ENCODE data around the gene PACRG. TPM values are rescaled to one million over a fixed set of nuclear protein-coding genes. Genes with fewer than 3 reads are reported as not detected.

The PACRG gene
- total RNA-seq, 2 donors from 2014 or later = 2.9 to 63.8 TPM

DNA sequence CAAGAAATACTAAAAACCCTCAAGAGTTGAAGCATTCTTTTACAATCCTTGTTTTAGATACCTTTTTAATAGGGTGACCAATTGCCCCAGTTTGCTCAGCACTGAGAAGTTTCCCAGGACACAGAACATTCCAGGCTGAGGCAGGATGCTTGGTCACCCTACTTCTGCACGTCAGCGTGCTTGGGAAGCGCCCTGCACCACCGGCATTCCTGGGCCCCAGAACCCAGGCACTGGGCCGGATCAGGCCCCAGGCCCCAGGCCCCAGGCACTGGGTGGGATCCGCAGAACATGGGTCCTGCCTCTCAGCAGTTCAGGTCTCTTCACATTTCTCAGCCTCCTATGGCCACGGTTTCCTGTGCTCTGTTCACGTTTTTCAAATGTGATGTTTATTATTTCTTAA, 472.9 kb downstream of the PACRG start:
- H3K27ac ChIP-seq = no peak overlapping the region
- WGBS = 94% methylated on average over 8 of the region's 8 CpGs
- no peak overlapping the region for H3K4me3 ChIP-seq
- TF ChIP-seq, protein P1, sequence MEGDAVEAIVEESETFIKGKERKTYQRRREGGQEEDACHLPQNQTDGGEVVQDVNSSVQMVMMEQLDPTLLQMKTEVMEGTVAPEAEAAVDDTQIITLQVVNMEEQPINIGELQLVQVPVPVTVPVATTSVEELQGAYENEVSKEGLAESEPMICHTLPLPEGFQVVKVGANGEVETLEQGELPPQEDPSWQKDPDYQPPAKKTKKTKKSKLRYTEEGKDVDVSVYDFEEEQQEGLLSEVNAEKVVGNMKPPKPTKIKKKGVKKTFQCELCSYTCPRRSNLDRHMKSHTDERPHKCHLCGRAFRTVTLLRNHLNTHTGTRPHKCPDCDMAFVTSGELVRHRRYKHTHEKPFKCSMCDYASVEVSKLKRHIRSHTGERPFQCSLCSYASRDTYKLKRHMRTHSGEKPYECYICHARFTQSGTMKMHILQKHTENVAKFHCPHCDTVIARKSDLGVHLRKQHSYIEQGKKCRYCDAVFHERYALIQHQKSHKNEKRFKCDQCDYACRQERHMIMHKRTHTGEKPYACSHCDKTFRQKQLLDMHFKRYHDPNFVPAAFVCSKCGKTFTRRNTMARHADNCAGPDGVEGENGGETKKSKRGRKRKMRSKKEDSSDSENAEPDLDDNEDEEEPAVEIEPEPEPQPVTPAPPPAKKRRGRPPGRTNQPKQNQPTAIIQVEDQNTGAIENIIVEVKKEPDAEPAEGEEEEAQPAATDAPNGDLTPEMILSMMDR (IDR thresholded peaks at IDR 0.05) = no peak
- TF ChIP-seq POLR2AphosphoS5 (IDR thresholded peaks at IDR 0.05) (no peak), POLR2A (IDR thresholded peaks at IDR 0.05) (no peak)
- H3K4me1 ChIP-seq (replicated peaks) = no peaks in the 10 kb centered on the region
- no peaks in the 10 kb centered on the region for H3K9me3 ChIP-seq
- DNase-seq (ENCODE audit: low spot score) = no peak
- intact Hi-C loops (cut with DNase I) = no loop called here
- no peaks in the 10 kb centered on the region for H3K27me3 ChIP-seq (replicated peaks; ENCODE audit: insufficient read depth)
- H3K36me3 ChIP-seq = no peaks in the 10 kb centered on the region

DNA sequence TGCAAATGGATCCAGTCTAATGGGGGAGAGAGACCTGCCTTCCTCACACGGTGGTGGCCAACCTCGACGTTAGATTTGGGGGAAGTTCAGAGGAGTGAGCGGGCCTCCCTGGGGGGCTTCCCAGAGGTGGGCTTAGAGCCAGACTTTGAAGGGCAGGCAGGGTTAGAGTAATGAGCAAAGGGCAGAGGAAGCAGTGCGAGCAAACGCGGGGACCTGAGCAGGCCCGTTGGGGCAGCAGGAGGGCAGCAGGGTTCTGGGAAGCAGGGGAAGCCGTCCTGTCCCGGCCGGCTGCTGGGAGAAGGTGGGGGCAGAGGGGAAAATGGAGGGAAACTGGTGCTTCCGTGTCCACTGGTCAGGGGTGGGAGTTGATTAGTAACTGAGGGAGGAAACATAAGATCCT, 474.1 kb downstream of the PACRG start:
- no peaks in the 10 kb centered on the region for H3K36me3 ChIP-seq
- no peaks in the 10 kb centered on the region for H3K27me3 ChIP-seq (replicated peaks; ENCODE audit: insufficient read depth)
- TF ChIP-seq, protein P1 (IDR thresholded peaks at IDR 0.05) = no peak
- TF ChIP-seq POLR2AphosphoS5 (IDR thresholded peaks at IDR 0.05) (no peak), POLR2A (IDR thresholded peaks at IDR 0.05) (no peak)
- no peaks in the 10 kb centered on the region for H3K9me3 ChIP-seq
- no peak overlapping the region for H3K27ac ChIP-seq
- H3K4me3 ChIP-seq = no peak overlapping the region
- 86% methylated on average over 12 of the region's 12 CpGs for WGBS
- DNase-seq (ENCODE audit: low spot score) = no peak
- intact Hi-C loops (cut with DNase I) = no loop called here
- H3K4me1 ChIP-seq (replicated peaks) = no peaks in the 10 kb centered on the region

DNA sequence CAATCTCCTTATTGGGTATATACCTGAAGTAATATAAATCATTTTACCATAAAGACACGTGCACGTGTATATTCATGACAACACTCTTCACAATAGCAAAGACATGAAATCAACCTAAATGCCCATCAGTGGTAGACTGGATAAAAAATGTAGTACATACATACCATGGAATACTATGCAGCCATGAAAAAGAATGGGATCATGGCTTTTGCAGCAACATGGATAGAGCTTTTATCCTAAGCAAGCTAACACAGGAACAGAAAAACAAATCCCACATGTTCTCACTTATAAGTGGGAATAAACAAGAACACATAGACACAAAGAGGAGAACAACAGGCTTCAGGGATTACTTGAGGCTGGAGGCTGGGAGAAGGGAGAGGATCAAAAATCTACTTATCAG, 478.4 kb downstream of the PACRG start:
- DNase-seq (ENCODE audit: low spot score) = no peak
- intact Hi-C loops (cut with DNase I) = no loop called here
- Histone ChIP-seq H3K36me3 (no peaks in the 10 kb centered on the region), H3K4me1 (replicated peaks) (no peaks in the 10 kb centered on the region), H3K27me3 (replicated peaks; ENCODE audit: insufficient read depth) (no peaks in the 10 kb centered on the region), H3K27ac (no peak overlapping the region), H3K4me3 (no peak overlapping the region), H3K9me3 (no peaks in the 10 kb centered on the region)
- 98% methylated on average over 2 of the region's 2 CpGs for WGBS
- TF ChIP-seq, protein P1 (IDR thresholded peaks at IDR 0.05) = no peak
- TF ChIP-seq POLR2AphosphoS5 (IDR thresholded peaks at IDR 0.05) (no peak), POLR2A (IDR thresholded peaks at IDR 0.05) (no peak)

DNA sequence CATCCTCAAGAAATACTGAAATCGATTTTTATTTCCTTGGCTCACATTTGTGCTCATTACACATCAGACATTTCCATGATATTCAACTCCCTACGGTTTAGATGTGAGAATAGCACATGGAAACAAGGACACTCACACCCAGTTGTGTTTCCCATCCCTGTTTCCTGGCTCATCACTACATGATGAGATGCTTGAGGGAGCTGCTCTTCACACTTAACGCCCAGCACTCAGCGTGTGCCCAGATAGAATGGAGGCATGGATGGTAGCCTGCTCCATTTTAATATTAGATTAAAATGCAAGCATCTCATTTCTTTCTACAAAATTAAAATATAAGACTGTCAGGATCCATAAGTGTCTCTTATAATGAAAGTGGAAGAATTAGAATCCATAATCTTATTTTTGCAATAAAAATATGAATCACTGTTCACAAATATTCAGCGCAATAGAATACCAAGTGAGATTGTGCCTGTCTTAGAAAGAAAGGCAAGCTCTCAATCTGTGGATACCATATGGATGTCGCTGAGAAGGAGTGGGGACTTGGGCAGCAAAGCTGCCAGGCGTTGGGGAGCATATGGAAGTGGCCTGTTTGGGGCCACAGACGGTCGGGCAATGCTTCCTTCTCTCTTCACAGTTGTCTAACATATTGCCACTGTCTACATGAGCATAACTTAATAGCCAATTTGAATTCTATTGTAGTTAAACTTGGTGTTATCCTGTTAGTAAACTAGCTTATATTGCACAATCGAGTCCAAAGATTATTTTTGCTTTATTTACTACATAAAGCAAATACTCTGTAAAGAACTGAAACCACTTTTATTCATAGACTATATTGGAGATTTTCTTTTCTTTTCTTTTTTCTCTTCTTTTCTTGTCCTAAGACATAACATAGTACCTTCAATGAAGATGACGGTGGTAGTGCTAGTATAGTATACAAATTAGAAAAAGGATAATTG, 479.9 kb downstream of the PACRG start:
- TF ChIP-seq, protein P1 (IDR thresholded peaks at IDR 0.05) = no peak
- TF ChIP-seq POLR2A (IDR thresholded peaks at IDR 0.05) (no peak), POLR2AphosphoS5 (IDR thresholded peaks at IDR 0.05) (no peak)
- Histone ChIP-seq H3K4me3 (no peak overlapping the region), H3K27ac (no peak overlapping the region), H3K36me3 (no peaks in the 10 kb centered on the region), H3K27me3 (replicated peaks; ENCODE audit: insufficient read depth) (no peaks in the 10 kb centered on the region), H3K4me1 (replicated peaks) (no peaks in the 10 kb centered on the region), H3K9me3 (no peaks in the 10 kb centered on the region)
- DNase-seq (ENCODE audit: low spot score) = no peak
- WGBS = 92% methylated on average over 11 of the region's 11 CpGs
- intact Hi-C loops (cut with DNase I) = no loop called here

DNA sequence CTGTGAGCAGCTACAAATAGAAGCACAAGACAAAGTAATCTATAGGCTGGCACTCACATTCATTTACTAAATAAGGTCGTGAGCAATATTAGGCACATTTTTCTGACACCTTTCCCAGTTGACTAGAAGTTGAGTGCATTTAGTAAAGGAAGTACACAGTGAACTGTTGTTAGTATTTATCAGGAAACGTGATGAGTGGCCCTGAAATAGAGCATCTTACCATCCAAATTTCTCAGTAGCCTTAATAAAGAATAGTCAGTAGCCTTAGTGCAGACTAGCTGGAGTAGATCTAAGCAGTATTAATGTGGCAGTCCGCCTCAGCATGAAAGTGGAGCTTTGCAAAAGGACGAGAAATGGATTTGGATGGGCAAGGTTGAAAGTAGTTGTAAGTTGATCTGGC, 481.2 kb downstream of the PACRG start:
- DNase-seq (ENCODE audit: low spot score) = no peak
- Histone ChIP-seq H3K4me3 (no peak overlapping the region), H3K27me3 (replicated peaks; ENCODE audit: insufficient read depth) (no peaks in the 10 kb centered on the region), H3K4me1 (replicated peaks) (no peaks in the 10 kb centered on the region), H3K36me3 (no peaks in the 10 kb centered on the region), H3K9me3 (no peaks in the 10 kb centered on the region), H3K27ac (no peak overlapping the region)
- intact Hi-C loops (cut with DNase I) = no loop called here
- 76% methylated on average over 4 of the region's 4 CpGs for WGBS
- TF ChIP-seq, protein P1 (IDR thresholded peaks at IDR 0.05) = no peak
- TF ChIP-seq POLR2A (IDR thresholded peaks at IDR 0.05) = no peak
- TF ChIP-seq POLR2AphosphoS5 (IDR thresholded peaks at IDR 0.05) = no peak

Data from prostate gland (tissue), 2 donors.